Globus pallidus (tissue), 1 donor: Measurements from ENCODE around the gene CA10.

Source experiments
- DNase-seq: peaks from one replicate; pipeline ENCODE4 v3.0.0-alpha.2; 2015; ENCODE audit warnings: low spot score

The CA10 gene

GRCh38 chr17:52147431-52147830 is 11.1 kb downstream of the CA10 start:
- no peak for DNase-seq

GRCh38 chr17:52145476-52145875 is 13.0 kb downstream of the CA10 start:
- DNase-seq: no peak

- DNase-seq: no peak
These were observed 15.0 kb downstream of the CA10 start for GRCh38 chr17:52143542-52143941.

GRCh38 chr17:52140601-52141000 is 17.9 kb downstream of the CA10 start:
- DNase-seq: no peak

GRCh38 chr17:52138752-52139151 is 19.8 kb downstream of the CA10 start:
- no peak for DNase-seq

- no peak for DNase-seq
These were observed 20.2 kb downstream of the CA10 start for GRCh38 chr17:52138350-52138749.

- DNase-seq: no peak
These were observed 22.3 kb downstream of the CA10 start for GRCh38 chr17:52136166-52136565.

- DNase-seq: no peak
These were observed 23.9 kb downstream of the CA10 start for GRCh38 chr17:52134641-52135040.

- no peak for DNase-seq
These were observed 29.8 kb downstream of the CA10 start for GRCh38 chr17:52128721-52129120.

- no peak for DNase-seq
These were observed 33.5 kb downstream of the CA10 start for GRCh38 chr17:52124993-52125392.

GRCh38 chr17:52124561-52124960 is 34.0 kb downstream of the CA10 start:
- no peak for DNase-seq

GRCh38 chr17:52120465-52120864 is 38.0 kb downstream of the CA10 start:
- no peak for DNase-seq

GRCh38 chr17:52110923-52111581 is 47.5 kb downstream of the CA10 start:
- DNase-seq: no peak

- peak; percentile 53 for DNase-seq
These were observed 51.8 kb downstream of the CA10 start for GRCh38 chr17:52106638-52107261.

GRCh38 chr17:52106072-52106471 is 52.4 kb downstream of the CA10 start:
- no peak for DNase-seq

GRCh38 chr17:52105591-52105990 is 52.9 kb downstream of the CA10 start:
- no peak for DNase-seq

GRCh38 chr17:52096056-52096455 is 62.5 kb downstream of the CA10 start:
- DNase-seq: no peak

GRCh38 chr17:52084176-52084575 is 74.3 kb downstream of the CA10 start:
- DNase-seq: no peak

- no peak for DNase-seq
These were observed 79.0 kb downstream of the CA10 start for GRCh38 chr17:52079496-52079895.

GRCh38 chr17:52071712-52072111 is 86.8 kb downstream of the CA10 start:
- no peak for DNase-seq

GRCh38 chr17:52064791-52065211 is 93.7 kb downstream of the CA10 start:
- DNase-seq: no peak

- no peak for DNase-seq
These were observed 109.0 kb downstream of the CA10 start for GRCh38 chr17:52049496-52049895.

GRCh38 chr17:52049051-52049450 is 109.5 kb downstream of the CA10 start:
- DNase-seq: no peak
